ENCODE data around the gene CCDC57. TPM values are rescaled to one million over a fixed set of nuclear protein-coding genes. Genes with fewer than 3 reads are reported as not detected.

Gene CCDC57
- polyA plus RNA-seq, 1 donor from 2014 or later: 70.9 TPM

GRCh38 chr17:82152556-82153294, 59.9 kb downstream of the CCDC57 start:
- Histone ChIP-seq H3K79me2 (replicated peaks; ENCODE audit: insufficient read depth, low read length) (no peaks in the 10 kb centered on the region), H3K27me3 (ENCODE audit: insufficient read depth, low read depth, low read length) (no peaks in the 10 kb centered on the region), H2AFZ (ENCODE audit: low read depth, low read length) (no peak overlapping the region), H3K9me3 (ENCODE audit: low read length) (no peaks in the 10 kb centered on the region), H4K20me1 (ENCODE audit: insufficient read depth) (no peaks in the 10 kb centered on the region), H3K4me2 (ENCODE audit: low read length) (no peak overlapping the region), H3K9me2 (ENCODE audit: insufficient read depth, low read length) (no peaks in the 10 kb centered on the region), H3K27ac (ENCODE audit: low read length) (no peak overlapping the region), H3K36me3 (ENCODE audit: insufficient read depth, low read length) (no peaks in the 10 kb centered on the region), H3K4me3 (ENCODE audit: low read length) (no peak overlapping the region), H3K9ac (ENCODE audit: low read length) (no peak overlapping the region), H3F3A (ENCODE audit: insufficient read depth, low read length, poor library complexity, severe bottlenecking) (no peaks in the 10 kb centered on the region)
- TF ChIP-seq EZH2 (IDR thresholded peaks at IDR 0.05; ENCODE audit: borderline replicate concordance, insufficient read depth, low read length, poor library complexity, severe bottlenecking) (no peak), EP300 (conservative IDR thresholded peaks at IDR 0.05; ENCODE audit: poor library complexity, severe bottlenecking) (no peak), SMC3 (conservative IDR thresholded peaks at IDR 0.05; ENCODE audit: poor library complexity) (no peak), TAF1 (IDR thresholded peaks at IDR 0.05; ENCODE audit: low read depth) (no peak), MXI1 (conservative IDR thresholded peaks at IDR 0.05; ENCODE audit: poor library complexity, severe bottlenecking) (no peak), CTCF (IDR thresholded peaks at IDR 0.05; ENCODE audit: poor library complexity, severe bottlenecking) (no peak), POLR2AphosphoS5 (IDR thresholded peaks at IDR 0.05) (no peak), RAD21 (conservative IDR thresholded peaks at IDR 0.05) (no peak)
- TF ChIP-seq, protein P1, sequence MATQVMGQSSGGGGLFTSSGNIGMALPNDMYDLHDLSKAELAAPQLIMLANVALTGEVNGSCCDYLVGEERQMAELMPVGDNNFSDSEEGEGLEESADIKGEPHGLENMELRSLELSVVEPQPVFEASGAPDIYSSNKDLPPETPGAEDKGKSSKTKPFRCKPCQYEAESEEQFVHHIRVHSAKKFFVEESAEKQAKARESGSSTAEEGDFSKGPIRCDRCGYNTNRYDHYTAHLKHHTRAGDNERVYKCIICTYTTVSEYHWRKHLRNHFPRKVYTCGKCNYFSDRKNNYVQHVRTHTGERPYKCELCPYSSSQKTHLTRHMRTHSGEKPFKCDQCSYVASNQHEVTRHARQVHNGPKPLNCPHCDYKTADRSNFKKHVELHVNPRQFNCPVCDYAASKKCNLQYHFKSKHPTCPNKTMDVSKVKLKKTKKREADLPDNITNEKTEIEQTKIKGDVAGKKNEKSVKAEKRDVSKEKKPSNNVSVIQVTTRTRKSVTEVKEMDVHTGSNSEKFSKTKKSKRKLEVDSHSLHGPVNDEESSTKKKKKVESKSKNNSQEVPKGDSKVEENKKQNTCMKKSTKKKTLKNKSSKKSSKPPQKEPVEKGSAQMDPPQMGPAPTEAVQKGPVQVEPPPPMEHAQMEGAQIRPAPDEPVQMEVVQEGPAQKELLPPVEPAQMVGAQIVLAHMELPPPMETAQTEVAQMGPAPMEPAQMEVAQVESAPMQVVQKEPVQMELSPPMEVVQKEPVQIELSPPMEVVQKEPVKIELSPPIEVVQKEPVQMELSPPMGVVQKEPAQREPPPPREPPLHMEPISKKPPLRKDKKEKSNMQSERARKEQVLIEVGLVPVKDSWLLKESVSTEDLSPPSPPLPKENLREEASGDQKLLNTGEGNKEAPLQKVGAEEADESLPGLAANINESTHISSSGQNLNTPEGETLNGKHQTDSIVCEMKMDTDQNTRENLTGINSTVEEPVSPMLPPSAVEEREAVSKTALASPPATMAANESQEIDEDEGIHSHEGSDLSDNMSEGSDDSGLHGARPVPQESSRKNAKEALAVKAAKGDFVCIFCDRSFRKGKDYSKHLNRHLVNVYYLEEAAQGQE (IDR thresholded peaks at IDR 0.05; ENCODE audit: borderline replicate concordance): no peak

- Histone ChIP-seq H3K9me2 (ENCODE audit: insufficient read depth, low read length) (no peaks in the 10 kb centered on the region), H3K4me3 (ENCODE audit: low read length) (no peak overlapping the region), H3K27ac (ENCODE audit: low read length) (no peak overlapping the region), H3K36me3 (ENCODE audit: insufficient read depth, low read length) (no peaks in the 10 kb centered on the region), H4K20me1 (ENCODE audit: insufficient read depth) (no peaks in the 10 kb centered on the region), H3K4me2 (ENCODE audit: low read length) (no peak overlapping the region), H3K9ac (ENCODE audit: low read length) (no peak overlapping the region), H2AFZ (ENCODE audit: low read depth, low read length) (no peak overlapping the region), H3K79me2 (replicated peaks; ENCODE audit: insufficient read depth, low read length) (no peaks in the 10 kb centered on the region), H3F3A (ENCODE audit: insufficient read depth, low read length, poor library complexity, severe bottlenecking) (no peaks in the 10 kb centered on the region), H3K9me3 (ENCODE audit: low read length) (no peaks in the 10 kb centered on the region), H3K27me3 (ENCODE audit: insufficient read depth, low read depth, low read length) (no peaks in the 10 kb centered on the region)
- no peak for TF ChIP-seq CTCF (IDR thresholded peaks at IDR 0.05; ENCODE audit: poor library complexity, severe bottlenecking)
- no peak for TF ChIP-seq SMC3 (conservative IDR thresholded peaks at IDR 0.05; ENCODE audit: poor library complexity)
- no peak for TF ChIP-seq EZH2 (IDR thresholded peaks at IDR 0.05; ENCODE audit: borderline replicate concordance, insufficient read depth, low read length, poor library complexity, severe bottlenecking)
- TF ChIP-seq, protein P1 (IDR thresholded peaks at IDR 0.05; ENCODE audit: borderline replicate concordance): no peak
- no peak for TF ChIP-seq MXI1 (conservative IDR thresholded peaks at IDR 0.05; ENCODE audit: poor library complexity, severe bottlenecking)
Observed at GRCh38 chr17:82152114-82152513, 60.5 kb downstream of the CCDC57 start.

All from neural cell (in vitro differentiated cells).